Type B pancreatic cell (in vitro differentiated cells): Measurements from ENCODE around the gene CELF4. TPM values are rescaled to one million over a fixed set of nuclear protein-coding genes. Genes with fewer than 3 reads are reported as not detected.
"Not testable (repeated sequence)": the region's sequence is repeated elsewhere in the genome, so short reads cannot be mapped to it uniquely, and the experiment has no call there.

Experiments
- DNase-seq: peaks from one replicate; pipeline ENCODE4 v3.0.0; 2021; ENCODE audit warnings: mixed read lengths; ENCODE audit not compliant: unreplicated experiment; ENCODE audit errors: extremely low spot score
- H3K27ac Mint-ChIP-seq: 2 replicates; pipeline ENCODE4 v1.8.0; 2021; ENCODE audit warnings: mild to moderate bottlenecking, mixed read lengths
- H3K27me3 Mint-ChIP-seq: 2 replicates; pipeline ENCODE4 v1.8.0; 2021; ENCODE audit warnings: mixed read lengths
- H3K36me3 Mint-ChIP-seq: 2 replicates; pipeline ENCODE4 v1.8.0; 2021; ENCODE audit warnings: mixed read lengths
- H3K4me1 Mint-ChIP-seq: one replicate; pipeline ENCODE4 v1.8.0; 2021; ENCODE audit warnings: mixed read lengths; ENCODE audit not compliant: unreplicated experiment
- H3K4me3 Mint-ChIP-seq: 2 replicates; pipeline ENCODE4 v1.8.0; 2021; ENCODE audit warnings: mild to moderate bottlenecking, mixed read lengths
- H3K9me3 Mint-ChIP-seq: 2 replicates; pipeline ENCODE4 v1.8.0; 2021; ENCODE audit warnings: mixed read lengths
- CTCF ChIP-seq: fragments of 200-600 bp; sonication (generic); conservative IDR thresholded peaks from 2 replicates; pipeline ENCODE4 v1.5.0; 2021; ENCODE audit warnings: antibody characterized with exemption, mild to moderate bottlenecking
- total RNA-seq: library from RNA; stranded (reverse); gene quantifications from 2 replicates; pipeline ENCODE4 v1.2.1, GENCODE V29; 2021; ENCODE audit warnings: low replicate concordance

Gene CELF4
- total RNA-seq, 1 donor from 2014 or later, result 9.2 TPM

- H3K27ac Mint-ChIP-seq, result no peak overlapping the region
- no peaks in the 10 kb centered on the region for H3K36me3 Mint-ChIP-seq
- no peaks in the 10 kb centered on the region for H3K9me3 Mint-ChIP-seq
- DNase-seq, result no peak
- H3K4me1 Mint-ChIP-seq, result peaks cover 25% of the 10 kb centered on the region
- H3K27me3 Mint-ChIP-seq, result peaks cover 28% of the 10 kb centered on the region
- no peak overlapping the region for H3K4me3 Mint-ChIP-seq
- TF ChIP-seq CTCF, result no peak
These were observed 98.5 kb downstream of the CELF4 start for GRCh38 chr18:37467002-37467662.

- no peak for TF ChIP-seq CTCF
- H3K4me3 Mint-ChIP-seq, result no peak overlapping the region
- peaks cover 24% of the 10 kb centered on the region for H3K4me1 Mint-ChIP-seq
- H3K27ac Mint-ChIP-seq, result no peak overlapping the region
- H3K36me3 Mint-ChIP-seq, result no peaks in the 10 kb centered on the region
- H3K9me3 Mint-ChIP-seq, result peaks cover 4% of the 10 kb centered on the region
- peaks cover 20% of the 10 kb centered on the region for H3K27me3 Mint-ChIP-seq
- no peak for DNase-seq
These were observed 99.6 kb downstream of the CELF4 start for GRCh38 chr18:37465958-37466357.

- Mint-ChIP-seq H3K27ac (no peak overlapping the region), H3K9me3 (peaks cover 4% of the 10 kb centered on the region), H3K27me3 (peaks cover 22% of the 10 kb centered on the region), H3K4me3 (no peak overlapping the region), H3K4me1 (peaks cover 29% of the 10 kb centered on the region), H3K36me3 (no peaks in the 10 kb centered on the region)
- DNase-seq, result no peak
- no peak for TF ChIP-seq CTCF
These were observed 101.3 kb downstream of the CELF4 start for GRCh38 chr18:37464257-37464656.

- not testable (repeated sequence) for H3K4me3 Mint-ChIP-seq, H3K36me3 Mint-ChIP-seq
- H3K4me1 Mint-ChIP-seq, result peaks cover 32% of the 10 kb centered on the region
These were observed 104.3 kb downstream of the CELF4 start for GRCh38 chr18:37461329-37461728.

GRCh38 chr18:37460604-37461003 is 105.0 kb downstream of the CELF4 start:
- Mint-ChIP-seq H3K9me3 (peaks cover 4% of the 10 kb centered on the region), H3K27me3 (peaks cover 12% of the 10 kb centered on the region)

More at GRCh38 chr18:37461329-37461728, 104.3 kb downstream of the CELF4 start:
- DNase-seq, H3K27ac Mint-ChIP-seq, H3K9me3 Mint-ChIP-seq: not testable (repeated sequence)
- peaks cover 18% of the 10 kb centered on the region for H3K27me3 Mint-ChIP-seq

More at GRCh38 chr18:37460604-37461003, 105.0 kb downstream of the CELF4 start:
- H3K4me3 Mint-ChIP-seq, result no peak overlapping the region
- H3K27ac Mint-ChIP-seq, result no peak overlapping the region
- TF ChIP-seq CTCF, result no peak
- no peak for DNase-seq
- H3K36me3 Mint-ChIP-seq, result no peaks in the 10 kb centered on the region
- peaks cover 24% of the 10 kb centered on the region for H3K4me1 Mint-ChIP-seq
